Iris pigment epithelial cell (primary cell): ENCODE results near the gene ITGAL.
"Not testable (repeated sequence)": the region's sequence is repeated elsewhere in the genome, so short reads cannot be mapped to it uniquely, and the experiment has no call there.

Experiments used
- DNase-seq: peaks from one replicate; pipeline ENCODE4 v3.0.0-alpha.2; 2011; ENCODE audit warnings: low read depth

ITGAL gene

GRCh38 chr16:30472328-30472942 is at the start of gene ITGAL:
TSS of gene ITGAL (plus strand) at chr16:30472742. CDS start at chr16:30472838, 96 bp downstream.
- DNase-seq = no peak

DNA sequence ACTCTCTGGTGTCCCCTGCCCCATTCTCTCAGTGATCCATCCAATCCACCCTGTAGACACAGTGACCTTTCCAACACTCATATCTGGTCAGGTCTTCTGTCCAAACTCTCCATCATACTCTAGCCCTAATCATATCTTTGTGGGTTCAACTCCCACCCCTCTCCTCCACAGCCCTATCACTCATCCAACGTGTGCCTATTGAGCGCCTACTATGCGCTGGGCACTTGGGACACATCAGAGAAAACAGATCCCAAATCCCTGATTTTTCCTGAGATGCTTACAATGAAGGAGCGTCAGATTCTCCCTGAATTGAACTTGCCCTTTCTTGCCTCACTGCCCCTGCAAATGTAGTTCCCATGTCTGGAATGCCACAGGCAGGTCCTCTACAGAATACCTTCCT is 44.5 kb upstream of the ITGAL start:
- no peak for DNase-seq

- DNase-seq = no peak
These were observed 43.2 kb upstream of the ITGAL start for GRCh38 chr16:30429418-30429677.

GRCh38 chr16:30429678-30430427 is 42.7 kb upstream of the ITGAL start, which contains the start of gene DCTPP1:
TSS of gene DCTPP1 (minus strand) at chr16:30430030. CDS start at chr16:30429980, 50 bp downstream.
- peak; percentile 99 for DNase-seq

- DNase-seq = no peak
These were observed 42.0 kb upstream of the ITGAL start for GRCh38 chr16:30430428-30430970.

- no peak for DNase-seq
These were observed 37.7 kb upstream of the ITGAL start for GRCh38 chr16:30434852-30435251.

DNA sequence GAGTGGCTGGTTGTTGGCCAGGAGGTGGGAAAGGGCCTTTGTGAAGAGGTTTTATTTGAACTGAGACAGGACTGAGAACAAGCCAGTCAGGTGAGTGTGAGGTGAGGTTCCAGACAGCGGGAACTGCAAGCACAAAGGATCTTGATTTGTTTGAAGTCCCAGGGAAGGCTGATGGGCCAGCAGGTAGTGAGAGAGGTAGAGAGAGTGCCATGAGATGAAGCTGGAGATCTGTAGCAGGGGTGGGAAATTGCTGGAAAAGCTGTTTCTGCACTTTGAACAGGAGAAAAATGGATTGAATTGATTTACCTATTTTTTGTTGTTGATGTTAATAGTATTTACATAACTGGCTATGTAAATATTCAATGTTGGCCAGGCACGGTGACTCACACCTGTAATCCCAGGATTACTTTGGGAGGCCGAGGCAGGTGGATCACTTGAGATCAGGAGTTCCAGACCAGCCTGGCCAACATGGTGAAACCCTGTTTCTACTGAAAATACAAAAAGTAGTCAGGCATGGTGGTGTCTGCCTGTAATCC is 35.0 kb upstream of the ITGAL start:
- no peak for DNase-seq

DNA sequence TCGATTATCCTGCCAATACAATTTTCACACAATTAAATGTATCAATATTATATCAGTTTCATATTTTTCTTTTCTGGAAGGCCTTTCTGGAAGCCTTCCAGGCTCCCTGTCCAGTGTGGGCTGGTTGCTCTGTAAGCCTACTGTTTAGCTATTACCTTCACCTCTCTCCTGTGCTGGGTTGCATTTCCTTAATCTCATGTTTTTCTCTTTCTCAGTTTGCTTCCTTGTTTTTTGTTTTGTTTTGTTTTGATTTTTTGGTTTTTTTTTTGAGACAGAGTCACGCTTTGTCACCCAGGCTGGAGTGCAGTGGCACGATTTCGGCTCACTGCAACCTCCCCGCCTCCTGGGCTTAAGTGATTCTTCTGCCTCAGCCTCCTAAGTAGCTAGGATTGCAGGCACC is 33.7 kb upstream of the ITGAL start:
- DNase-seq = no peak

- DNase-seq = no peak
These were observed 32.7 kb upstream of the ITGAL start for GRCh38 chr16:30439720-30440348.

DNA sequence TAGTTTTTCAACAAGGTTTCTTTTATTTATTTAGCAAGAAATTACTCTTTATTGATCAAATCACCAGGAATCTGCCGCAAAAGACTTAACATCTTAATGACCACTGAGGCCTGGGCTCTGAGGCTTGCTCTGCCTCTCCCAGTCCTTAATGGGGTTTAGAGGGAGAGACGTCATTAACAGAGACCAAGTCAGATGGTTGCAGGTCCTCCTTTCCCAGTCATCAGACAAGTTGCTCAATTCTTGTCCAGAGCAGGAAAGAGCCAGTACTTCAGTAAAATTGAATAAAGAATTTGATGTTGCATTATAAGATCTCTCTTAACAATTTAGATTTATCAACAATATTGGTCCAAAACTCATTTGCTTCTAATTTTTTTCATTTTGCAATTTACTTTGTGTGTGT is 28.9 kb upstream of the ITGAL start:
- no peak for DNase-seq

DNA sequence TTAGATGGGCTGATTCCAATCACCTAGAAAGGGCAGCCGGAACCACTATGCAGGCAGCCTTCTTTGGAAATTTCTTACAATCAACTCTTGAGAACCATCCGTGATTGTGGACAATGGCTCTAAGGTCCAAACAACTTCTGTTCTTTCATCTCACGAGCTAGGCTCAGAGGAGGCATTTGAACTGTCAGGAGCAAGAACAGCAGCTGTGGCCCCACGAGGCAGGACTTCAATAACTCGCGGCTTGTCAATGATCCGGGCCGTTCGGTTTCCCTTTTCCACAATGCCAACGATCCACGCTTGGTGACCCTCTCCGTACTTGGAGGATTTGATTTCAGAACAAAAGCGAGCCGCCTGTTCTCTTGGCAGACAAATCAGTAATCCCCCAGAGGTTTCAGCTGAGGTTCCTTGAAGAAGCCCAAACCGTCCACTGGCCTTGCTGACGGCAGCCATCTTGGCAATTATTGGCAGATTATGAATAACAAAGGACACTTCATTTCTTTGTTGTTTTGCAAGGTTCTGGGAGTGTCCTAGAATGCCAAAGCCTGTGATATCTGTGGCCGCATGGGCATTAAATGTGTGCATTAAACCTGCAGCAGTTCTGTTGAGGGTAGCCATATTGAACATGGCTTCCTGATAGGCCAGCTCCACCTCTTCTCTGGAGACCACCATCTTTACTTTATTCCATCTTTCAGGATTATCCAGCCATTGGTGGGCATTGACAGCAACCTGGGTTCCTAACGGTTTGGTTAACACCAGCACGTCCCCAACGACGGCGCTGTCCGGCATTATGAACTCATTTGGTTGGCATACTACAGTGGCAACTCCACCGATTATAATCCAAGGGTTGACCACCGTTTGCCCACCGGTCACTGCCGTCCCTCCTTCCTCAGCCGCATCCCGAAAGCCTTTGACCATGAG is 28.1 kb upstream of the ITGAL start:
- no peak for DNase-seq

DNA sequence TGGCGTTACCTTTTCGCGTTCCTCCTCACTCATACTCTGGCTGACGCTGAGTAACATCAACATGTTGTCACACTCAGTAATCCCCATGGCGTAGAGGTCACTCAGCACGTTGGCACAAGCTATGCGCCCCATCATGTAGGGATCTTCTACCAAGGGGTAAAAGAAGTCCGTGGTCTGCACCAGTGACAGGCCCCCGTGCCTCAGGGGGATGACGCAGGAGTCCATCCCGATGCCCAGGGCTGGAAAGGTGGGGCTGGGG is 27.5 kb upstream of the ITGAL start:
- DNase-seq = no peak

DNA sequence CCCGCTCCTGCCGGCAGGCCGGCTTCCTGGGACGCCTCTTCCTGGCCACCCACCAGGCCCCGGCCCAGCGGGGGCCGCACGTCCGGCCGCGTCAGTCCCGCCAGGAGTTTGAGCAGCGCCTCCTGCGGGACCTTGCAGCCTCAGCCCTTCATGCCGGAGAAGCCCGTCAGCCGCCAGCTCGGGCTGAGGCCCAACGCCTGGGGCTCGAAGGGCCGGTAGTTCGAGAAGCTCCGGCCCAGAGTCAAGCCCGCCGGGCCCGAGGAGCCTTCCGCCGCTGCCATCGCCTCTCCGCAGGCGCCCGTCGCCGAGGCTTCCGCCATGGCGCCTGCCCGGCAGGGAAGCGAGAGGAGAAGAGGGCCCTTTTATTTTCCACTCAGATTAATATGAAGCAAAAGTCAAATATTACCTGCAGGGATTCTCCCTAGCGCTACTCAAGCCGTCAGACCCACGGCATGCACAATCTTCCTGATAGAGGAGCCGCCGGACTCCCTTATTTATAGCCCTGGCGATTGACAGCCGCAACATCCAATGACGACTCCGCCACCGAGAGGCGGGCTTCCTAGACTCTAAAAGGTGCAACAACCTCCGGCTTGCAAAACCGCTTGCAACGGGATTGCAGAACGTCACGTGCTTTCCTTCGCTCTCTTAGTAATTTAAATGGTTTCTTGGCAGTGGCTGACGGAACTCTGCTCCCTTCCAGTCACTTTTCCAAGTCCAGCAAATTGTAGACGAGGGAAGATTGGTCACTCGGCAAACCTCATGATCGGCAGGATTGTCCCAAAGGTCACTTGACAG is 26.9 kb upstream of the ITGAL start, which contains the start of gene SEPHS2:
SEPHS2 (minus strand) TSS at position 467 of the 795 bp plus-strand sequence; CDS start at position 320, 147 bp downstream.
- DNase-seq = peak; percentile 98

- no peak for DNase-seq
These were observed 26.3 kb upstream of the ITGAL start for GRCh38 chr16:30446203-30446595.

DNA sequence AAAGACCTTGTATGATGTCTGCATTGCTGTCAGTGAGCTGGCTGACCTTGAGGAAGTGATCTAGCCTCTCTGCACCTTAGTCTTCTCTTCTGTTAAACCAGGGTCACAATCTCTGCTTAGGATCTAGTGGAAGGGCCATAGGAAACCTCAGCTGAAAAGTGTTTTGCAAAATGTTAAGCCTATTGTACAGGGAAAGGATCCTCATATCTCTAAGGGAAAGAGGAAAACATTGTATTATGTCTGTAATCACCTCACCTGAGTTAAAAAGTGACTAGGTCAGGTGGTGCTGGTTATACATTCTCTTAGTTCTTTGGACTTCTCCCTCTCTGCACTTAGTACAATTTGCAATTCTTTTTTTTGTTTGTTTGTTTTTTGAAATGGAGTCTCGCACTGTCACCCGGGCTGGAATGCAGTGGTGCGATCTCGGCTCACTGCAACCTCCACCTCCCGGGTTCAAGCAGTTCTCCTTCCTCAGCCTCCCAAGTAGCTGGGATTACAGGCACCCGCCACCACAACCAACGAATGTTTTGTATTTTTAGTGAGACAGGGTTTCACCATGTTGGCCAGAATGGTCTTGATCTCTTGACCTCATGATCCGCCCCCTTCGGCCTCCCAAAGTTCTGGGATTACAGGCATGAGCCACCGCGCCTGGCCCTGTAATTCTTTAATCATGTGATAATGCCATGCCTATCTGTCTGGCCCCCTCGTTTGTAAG is 24.9 kb upstream of the ITGAL start:
- DNase-seq = no peak

DNA sequence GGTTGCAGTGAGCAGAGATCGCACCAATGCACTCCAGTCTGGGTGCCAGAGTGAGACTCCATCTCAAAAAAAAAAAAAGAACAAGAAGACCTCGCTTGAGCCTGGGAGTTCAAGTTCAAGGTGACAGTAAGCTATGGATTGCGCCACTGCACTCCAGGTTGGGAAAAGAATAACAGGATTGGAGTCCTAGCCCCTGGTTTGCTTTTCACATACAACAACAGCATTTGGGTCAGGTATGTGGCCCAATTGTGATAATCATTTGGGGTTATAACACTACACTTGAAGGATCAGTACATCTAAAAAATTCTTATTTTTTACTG is 23.5 kb upstream of the ITGAL start:
- DNase-seq = no peak

DNA sequence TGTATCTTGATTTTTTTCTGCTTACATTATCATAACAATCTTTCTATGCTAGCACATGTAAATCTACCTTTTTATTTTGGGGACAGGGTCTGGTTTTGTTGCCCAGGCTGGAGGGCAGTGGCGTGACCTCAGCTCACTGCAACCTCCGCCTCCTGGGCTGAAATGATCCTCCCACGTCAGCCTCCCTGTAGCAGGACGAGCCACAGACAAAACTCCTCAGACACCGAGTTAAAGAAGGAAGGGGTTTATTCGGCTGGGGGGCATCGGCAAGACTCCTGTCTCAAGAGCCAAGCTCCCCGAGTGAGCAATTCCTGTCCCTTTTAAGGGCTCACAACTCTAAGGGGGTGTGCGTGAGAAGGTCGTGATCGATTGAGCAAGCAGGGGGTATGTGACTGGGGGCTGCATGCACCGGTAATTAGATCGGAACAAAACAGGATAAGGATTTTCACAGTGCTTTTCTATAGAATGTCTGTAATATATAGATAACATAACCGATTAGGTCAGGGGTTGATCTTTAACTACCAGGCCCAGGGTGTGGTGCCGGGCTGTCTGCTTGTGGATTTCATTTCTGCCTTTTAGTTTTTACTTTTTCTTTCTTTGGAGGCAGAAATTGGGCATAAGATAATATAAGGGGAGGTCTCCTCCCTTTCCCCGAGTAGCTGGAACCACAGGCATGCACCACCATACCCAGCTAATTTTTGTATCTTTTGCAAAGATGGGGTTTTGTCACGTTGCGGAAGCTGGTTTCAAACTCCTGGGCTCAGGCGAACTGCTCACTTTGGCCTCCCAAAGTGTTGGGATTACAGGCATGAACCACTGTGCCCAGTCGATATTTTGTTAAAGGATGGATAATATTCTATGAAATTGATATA is 19.6 kb upstream of the ITGAL start:
- DNase-seq = not testable (repeated sequence)

GRCh38 chr16:30456302-30456701 is 16.2 kb upstream of the ITGAL start:
- DNase-seq = no peak

GRCh38 chr16:30457256-30457655 is 15.3 kb upstream of the ITGAL start:
- DNase-seq = no peak
